Measurements from ENCODE around the gene SLC4A1. TPM values are rescaled to one million over a fixed set of nuclear protein-coding genes. Genes with fewer than 3 reads are reported as not detected.

Gene SLC4A1
- total RNA-seq, 4 donors from 2014 or later = 0.15 to 0.78 TPM; not detected in 2

GRCh38 chr17:44221862-44222111, 46.1 kb downstream of the SLC4A1 start:
- intact Hi-C loops (cut with DNase I) = no loop called here
- H3K9me3 ChIP-seq = no peaks in the 10 kb centered on the region
- peaks cover 0 to 1% of the 10 kb centered on the region in 2 donors for H3K36me3 ChIP-seq
- DNase-seq = no peak
- H3K4me3 ChIP-seq (replicated peaks in 1 of 3) = peak overlapping the region; percentile 70 to 88 (median 71)
- 0 to 3% methylated on average over 17 of the region's 17 CpGs for WGBS, 2 donors
- TF ChIP-seq CTCF (IDR thresholded peaks at IDR 0.05) (no peak), POLR2A (IDR thresholded peaks at IDR 0.05) (no peak)
- peaks cover 26 to 35% of the 10 kb centered on the region in 2 donors for H3K4me1 ChIP-seq
- H3K27me3 ChIP-seq = no peaks in the 10 kb centered on the region
- peak overlapping the region; percentile 97 to 99 (median 98) for H3K27ac ChIP-seq

- 0% methylated on average over 44 to 54 of the region's 54 CpGs for WGBS, 2 donors
- Histone ChIP-seq H3K36me3 (peaks cover 3 to 6% of the 10 kb centered on the region in 2 donors), H3K4me1 (peaks cover 26 to 36% of the 10 kb centered on the region in 2 donors), H3K9me3 (no peaks in the 10 kb centered on the region), H3K4me3 (replicated peaks in 1 of 3) (peak overlapping the region; percentile 70 to 88 (median 71)), H3K27me3 (no peaks in the 10 kb centered on the region), H3K27ac (peak overlapping the region; percentile 97 to 99 (median 98))
- DNase-seq = peak; percentile 75 to 78
- intact Hi-C loops (cut with DNase I) = no loop called here
- TF ChIP-seq POLR2A (IDR thresholded peaks at IDR 0.05) (peak in 1 of 2 donors; percentile 65), CTCF (IDR thresholded peaks at IDR 0.05) (no peak)
Observed at GRCh38 chr17:44221084-44221861, 46.7 kb downstream of the SLC4A1 start.

- intact Hi-C loops (cut with DNase I) = no loop called here
- 0% methylated on average over 51 to 77 of the region's 108 CpGs for WGBS, 2 donors
- Histone ChIP-seq H3K4me3 (replicated peaks in 1 of 3) (peak overlapping the region; percentile 71 to 96 (median 88)), H3K27me3 (no peaks in the 10 kb centered on the region), H3K36me3 (peaks cover 11 to 15% of the 10 kb centered on the region in 2 donors), H3K27ac (peak overlapping the region; percentile 97 to 99 (median 98)), H3K4me1 (peaks cover 26 to 36% of the 10 kb centered on the region in 2 donors), H3K9me3 (no peaks in the 10 kb centered on the region)
- DNase-seq = peak; percentile 65
- TF ChIP-seq POLR2A (IDR thresholded peaks at IDR 0.05) = peak in 1 of 2 donors; percentile 7
- TF ChIP-seq CTCF (IDR thresholded peaks at IDR 0.05) = peak in 1 of 6 experiments; percentile 14
Observed at GRCh38 chr17:44220213-44221083, 47.5 kb downstream of the SLC4A1 start.

- peak; percentile 73 to 80 for DNase-seq
- 2% methylated on average over 9 of the region's 76 CpGs; no CpG with 5 or more reads in 1 of the 2 donors for WGBS, 2 donors
- Histone ChIP-seq H3K27me3 (no peaks in the 10 kb centered on the region), H3K4me1 (peaks cover 26 to 36% of the 10 kb centered on the region in 2 donors), H3K36me3 (peaks cover 18 to 22% of the 10 kb centered on the region in 2 donors), H3K27ac (peak within 1 kb of the TSS; percentile 97 to 99 (median 98)), H3K9me3 (no peaks in the 10 kb centered on the region), H3K4me3 (replicated peaks in 1 of 3) (peak within 1 kb of the TSS; percentile 75 to 96 (median 88))
- TF ChIP-seq POLR2A (IDR thresholded peaks at IDR 0.05) (no peak), CTCF (IDR thresholded peaks at IDR 0.05) (no peak)
- intact Hi-C loops (cut with DNase I) = loop anchor here (2.0 kb wide), 1 partner anchor 103 kb away; no protein-coding TSS in a partner anchor
Observed at GRCh38 chr17:44219616-44220212, 48.2 kb downstream of the SLC4A1 start, which contains the start of gene UBTF. Gene UBTF (minus strand): TSS chr17:44219675. CDS start chr17:44218229, 1,446 bp downstream.

Data from thyroid gland (tissue), 4 donors.